OCI-LY1 (cell line): Measurements from ENCODE around the gene NUDT14.

ENCODE experiments used
- EZH2 ChIP-seq: fragments of 200-600 bp; sonication (generic), shearing (Covaris generic); IDR thresholded peaks from 2 replicates; pipeline ENCODE4 v1.8.0; 2017; ENCODE audit warnings: borderline replicate concordance, mixed run types, mild to moderate bottlenecking, antibody characterized with exemption, low read length, moderate library complexity, mixed read lengths
- TF ChIP-seq, protein P1 (sequence below): fragments of 200-600 bp; sonication (generic), shearing (Covaris generic); IDR thresholded peaks from 2 replicates; pipeline ENCODE4 v1.5.1; 2017; ENCODE audit warnings: mild to moderate bottlenecking, antibody characterized with exemption, low read length, moderate library complexity, mixed read lengths

DNA sequence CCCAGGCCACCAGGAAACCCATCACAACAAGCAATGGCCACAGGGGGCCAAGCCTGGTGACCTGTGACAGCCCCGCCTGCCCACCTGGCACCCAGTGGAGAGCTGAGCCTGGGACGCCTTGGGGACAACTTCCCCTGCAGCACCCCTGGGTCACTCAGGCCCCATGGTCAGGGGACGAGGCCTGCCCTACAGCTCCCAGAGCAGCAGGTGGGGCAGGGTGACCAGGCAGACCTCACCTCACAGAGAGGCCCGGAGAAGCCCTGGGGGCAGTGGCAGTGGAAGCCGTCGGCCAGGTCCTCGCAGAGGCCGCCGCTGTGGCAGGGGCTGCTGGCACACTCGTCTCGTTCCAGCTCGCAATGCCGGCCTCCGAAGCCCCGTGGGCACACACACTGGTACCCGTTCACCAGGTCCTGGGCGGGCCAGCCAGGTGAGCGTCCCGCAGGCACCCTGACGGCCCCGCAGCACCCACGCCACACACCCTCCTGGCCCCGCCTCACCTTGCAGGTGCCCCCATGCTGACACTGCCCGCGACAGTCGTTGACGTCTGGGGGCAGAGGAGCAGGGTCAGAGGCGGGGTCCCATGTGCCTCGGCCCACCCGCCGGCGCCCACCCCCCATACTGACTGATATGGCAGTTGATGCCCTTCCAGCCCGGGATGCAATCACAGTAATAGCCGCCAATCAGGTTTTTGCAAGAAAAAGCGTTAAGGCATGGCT lies 30.6 kb downstream of the NUDT14 start:
- TF ChIP-seq, protein P1, sequence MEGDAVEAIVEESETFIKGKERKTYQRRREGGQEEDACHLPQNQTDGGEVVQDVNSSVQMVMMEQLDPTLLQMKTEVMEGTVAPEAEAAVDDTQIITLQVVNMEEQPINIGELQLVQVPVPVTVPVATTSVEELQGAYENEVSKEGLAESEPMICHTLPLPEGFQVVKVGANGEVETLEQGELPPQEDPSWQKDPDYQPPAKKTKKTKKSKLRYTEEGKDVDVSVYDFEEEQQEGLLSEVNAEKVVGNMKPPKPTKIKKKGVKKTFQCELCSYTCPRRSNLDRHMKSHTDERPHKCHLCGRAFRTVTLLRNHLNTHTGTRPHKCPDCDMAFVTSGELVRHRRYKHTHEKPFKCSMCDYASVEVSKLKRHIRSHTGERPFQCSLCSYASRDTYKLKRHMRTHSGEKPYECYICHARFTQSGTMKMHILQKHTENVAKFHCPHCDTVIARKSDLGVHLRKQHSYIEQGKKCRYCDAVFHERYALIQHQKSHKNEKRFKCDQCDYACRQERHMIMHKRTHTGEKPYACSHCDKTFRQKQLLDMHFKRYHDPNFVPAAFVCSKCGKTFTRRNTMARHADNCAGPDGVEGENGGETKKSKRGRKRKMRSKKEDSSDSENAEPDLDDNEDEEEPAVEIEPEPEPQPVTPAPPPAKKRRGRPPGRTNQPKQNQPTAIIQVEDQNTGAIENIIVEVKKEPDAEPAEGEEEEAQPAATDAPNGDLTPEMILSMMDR = no peak
- TF ChIP-seq EZH2 = no peak
